Measurements from ENCODE around the gene PGM2.
A peak's percentile ranks its signal among the peaks of the same experiment; 100 is the strongest.

PGM2 gene

DNA sequence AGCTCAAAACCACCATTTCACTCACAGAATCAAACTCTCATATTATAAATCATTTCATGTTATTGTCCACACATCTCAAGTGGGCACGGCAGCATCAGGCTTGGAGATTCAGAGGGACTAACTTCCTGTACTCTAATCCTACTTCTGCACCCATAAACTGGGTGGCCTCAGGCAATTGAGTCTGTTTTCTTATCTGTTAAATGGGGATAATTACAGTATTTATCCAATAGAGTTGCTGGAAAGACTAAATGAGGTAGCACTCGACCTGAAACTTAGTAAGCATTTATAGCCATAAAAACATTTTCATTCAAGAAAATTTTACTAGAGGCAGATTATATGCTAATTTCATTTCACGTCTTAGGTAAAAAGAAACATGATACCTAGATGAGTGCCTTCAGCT lies 77.4 kb downstream of the PGM2 start:
- no peak for DNase-seq

DNA sequence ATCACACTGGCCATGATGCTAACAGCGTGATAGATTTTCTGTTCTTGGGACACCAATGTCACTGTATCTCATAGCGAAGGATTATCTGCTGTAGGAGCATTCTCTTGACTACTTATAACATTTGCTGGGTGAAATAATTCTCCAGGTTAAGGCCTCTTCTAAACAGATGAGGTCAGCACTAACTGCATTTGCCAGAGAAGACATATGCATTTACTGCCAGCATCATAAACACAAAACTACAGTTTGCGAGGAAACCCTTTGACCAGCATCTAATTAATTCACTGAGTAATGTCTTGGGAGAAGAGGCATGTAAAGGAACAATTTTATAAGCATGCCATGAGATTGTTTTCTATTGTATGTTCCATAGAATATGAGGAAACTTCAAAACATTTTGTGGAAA lies 78.3 kb downstream of the PGM2 start:
- DNase-seq: no peak

DNA sequence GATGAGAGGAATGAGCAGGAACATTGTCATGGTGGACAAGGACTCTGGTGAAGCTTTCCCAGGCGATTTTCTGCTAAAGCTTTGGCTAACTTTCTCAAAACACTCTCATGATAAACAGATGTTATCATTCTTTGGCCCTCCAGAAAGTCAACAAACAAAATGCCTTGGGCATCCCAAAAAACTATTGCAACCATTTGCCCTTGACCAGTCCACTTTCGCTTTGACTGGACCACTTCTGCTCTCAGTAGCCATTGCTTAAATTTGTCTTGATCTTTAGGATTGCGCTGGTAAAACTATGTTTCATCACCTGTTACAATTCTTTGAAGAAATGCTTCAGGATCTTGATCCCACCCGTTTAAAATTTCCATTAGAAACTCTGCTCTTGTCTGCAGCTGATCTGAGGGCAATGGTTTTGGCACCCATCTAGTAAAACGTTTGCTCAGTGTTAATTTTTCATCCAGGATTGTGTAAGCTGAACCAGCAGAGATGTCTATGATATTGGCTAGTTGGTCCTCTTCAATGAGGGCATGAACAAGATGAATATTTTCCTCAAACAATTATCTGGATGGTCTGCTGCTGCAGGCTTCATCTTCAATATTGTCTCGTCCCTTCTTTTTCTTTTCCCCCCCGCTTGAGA lies 79.2 kb downstream of the PGM2 start:
- peak; percentile 2 for DNase-seq

DNA sequence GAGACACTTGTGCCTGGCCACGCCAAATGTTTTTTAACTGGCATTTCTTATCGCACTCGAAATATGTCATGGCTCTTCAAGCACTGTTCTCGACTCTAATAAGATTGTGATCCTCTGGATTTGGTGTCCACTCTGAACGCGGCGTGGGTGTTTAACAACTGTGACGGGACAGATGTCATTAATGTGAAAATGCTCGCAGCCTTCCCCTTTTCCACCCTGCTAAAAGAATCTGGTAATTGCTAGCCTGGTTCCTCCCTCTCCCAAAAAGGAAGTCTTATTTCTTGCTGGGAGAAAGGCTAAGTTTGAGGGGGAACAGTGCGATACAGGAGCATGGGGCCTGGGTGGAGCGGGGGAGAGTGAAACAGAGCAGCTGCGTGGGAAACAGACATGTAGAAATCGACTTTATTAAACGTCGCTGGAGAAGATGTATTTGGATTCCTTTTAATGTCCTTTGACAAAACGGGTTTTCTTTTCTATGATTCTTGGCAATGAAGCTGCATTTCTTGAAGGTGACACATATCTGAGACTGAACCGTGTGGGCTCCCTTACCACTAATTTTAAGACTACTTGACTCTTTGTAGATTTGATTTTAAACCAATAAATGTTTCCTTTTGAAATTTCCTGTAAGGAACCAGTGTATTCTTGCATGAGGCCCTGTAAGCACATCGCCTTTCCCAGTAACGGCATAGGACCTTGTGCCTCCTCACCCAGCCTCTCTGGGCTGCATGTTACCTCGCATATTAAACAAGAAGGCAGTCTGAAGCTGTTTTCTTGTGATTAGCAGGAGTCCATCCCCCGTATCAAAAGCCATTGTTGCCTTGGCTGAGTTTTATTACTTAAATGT lies 82.2 kb downstream of the PGM2 start:
- no peak for DNase-seq

DNA sequence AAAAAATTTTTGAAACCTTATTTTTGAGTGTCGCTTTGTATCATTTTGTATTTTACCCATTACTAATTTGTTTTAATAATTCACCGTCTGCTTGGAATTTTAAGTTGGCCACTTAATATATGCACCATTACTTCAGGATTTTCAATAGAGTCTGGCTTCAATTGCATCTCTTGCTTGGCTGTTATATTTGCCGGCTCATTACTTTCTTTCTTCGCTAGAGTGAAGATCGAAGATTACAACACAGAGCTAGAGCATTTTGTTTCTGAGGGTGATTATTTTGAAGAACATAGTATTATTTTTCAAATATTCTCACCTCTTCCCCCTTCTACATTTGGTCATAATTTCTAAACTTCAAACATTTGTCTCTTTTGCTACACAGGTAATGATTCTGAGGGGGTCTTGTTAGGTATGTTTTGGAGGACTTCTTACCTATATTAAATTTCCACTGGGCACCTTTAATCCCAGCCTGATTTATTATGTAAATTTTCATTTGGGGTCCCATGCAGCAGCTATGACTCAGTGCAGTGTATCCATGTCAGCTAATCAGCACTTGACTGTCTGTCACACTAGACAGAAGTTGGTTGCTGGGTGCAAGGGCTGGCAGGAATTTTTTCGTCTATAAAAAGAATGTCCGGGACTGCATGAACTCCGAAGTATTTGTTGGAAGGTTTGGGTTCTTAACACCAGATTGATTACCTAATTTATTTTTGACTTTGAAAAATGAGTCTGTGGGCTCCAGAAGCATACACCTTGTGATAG lies 83.0 kb downstream of the PGM2 start:
- no peak for DNase-seq

DNA sequence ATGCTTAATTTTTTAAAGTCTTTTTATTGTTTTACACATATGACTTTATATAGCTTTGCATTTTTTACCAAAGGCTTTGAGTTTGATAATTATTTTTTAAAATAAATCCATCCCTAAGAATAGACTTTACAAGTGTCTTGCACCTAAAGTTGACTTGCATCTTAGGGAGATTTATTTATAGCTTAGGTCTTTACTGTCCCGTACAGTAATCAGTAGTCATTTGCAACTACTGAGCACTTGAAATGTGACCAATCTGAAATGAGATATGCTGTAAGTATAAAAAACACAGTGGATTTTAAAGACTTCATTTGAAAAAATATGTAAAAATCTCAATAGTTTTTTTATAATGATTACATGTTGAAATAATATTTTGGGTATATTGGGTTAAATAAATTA lies 83.6 kb downstream of the PGM2 start:
- no peak for DNase-seq

All from midbrain (tissue), 1 donor.